ENCODE data around the gene NYNRIN.

NYNRIN gene

DNA sequence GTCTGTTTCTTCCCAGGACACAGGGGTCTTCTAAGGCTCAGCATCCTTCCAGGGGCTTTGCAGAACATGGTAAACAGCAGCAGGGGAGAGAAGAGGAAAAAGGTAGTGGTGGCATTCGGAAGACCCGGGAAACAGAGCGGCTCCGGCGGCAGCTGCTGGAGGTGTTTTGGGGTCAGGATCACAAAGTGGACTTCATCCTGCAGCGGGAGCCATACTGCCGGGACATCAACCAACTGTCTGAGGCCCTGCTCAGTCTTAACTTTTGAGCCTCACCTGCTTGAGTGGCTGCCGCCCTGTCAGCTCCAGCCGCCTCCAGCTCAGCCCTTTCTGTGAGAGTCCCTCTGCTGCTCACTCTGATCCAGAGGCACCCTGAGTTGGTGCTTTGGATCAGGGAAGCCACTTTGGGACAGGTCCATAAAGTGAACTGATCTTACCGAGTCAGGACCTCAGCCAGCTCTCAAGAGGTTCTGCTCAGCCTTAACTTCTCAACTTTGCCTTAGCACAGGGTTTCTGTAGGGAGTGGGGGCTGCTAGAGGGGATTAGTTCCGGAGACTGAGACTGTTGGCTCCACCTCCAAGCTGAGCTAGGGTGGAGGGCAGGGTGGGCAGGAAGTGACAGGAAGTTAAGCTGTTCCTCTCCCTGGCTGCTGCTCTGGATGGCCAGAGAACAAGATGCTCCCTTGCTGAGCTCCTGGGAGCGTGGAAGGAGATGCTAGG lies 38.4 kb downstream of the NYNRIN start:
- TF ChIP-seq, protein P1, sequence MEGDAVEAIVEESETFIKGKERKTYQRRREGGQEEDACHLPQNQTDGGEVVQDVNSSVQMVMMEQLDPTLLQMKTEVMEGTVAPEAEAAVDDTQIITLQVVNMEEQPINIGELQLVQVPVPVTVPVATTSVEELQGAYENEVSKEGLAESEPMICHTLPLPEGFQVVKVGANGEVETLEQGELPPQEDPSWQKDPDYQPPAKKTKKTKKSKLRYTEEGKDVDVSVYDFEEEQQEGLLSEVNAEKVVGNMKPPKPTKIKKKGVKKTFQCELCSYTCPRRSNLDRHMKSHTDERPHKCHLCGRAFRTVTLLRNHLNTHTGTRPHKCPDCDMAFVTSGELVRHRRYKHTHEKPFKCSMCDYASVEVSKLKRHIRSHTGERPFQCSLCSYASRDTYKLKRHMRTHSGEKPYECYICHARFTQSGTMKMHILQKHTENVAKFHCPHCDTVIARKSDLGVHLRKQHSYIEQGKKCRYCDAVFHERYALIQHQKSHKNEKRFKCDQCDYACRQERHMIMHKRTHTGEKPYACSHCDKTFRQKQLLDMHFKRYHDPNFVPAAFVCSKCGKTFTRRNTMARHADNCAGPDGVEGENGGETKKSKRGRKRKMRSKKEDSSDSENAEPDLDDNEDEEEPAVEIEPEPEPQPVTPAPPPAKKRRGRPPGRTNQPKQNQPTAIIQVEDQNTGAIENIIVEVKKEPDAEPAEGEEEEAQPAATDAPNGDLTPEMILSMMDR (conservative IDR thresholded peaks at IDR 0.05; ENCODE audit: low read length) = peak; percentile 22; the same call in 1 of the 2 replicates
- no peak for TF ChIP-seq EZH2phosphoT487 (IDR thresholded peaks at IDR 0.05; ENCODE audit: borderline replicate concordance)
- Histone ChIP-seq H3K36me3 (ENCODE audit: insufficient read depth, low read length) (peaks cover 14% of the 10 kb centered on the region; the same call in 1 of the 2 replicates), H3K79me2 (ENCODE audit: insufficient read depth, low read length) (peaks cover 47% of the 10 kb centered on the region)

DNA sequence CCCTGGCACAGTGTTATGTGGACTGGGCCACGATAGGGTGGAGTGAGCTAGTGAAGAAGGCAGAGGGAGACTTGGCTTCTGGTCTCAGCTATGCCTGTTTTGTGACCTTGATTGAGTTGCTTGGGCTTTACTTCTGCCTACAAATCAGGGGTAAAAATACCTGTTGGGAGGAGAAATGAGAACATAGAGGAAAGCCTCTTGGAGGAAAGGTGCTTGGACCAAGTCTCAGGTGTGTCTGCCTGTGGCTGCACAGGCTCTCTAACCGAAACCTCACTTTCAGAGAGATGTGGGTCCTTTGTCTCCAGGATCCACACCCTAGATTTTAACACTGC lies 38.9 kb downstream of the NYNRIN start:
- H3K9me2 ChIP-seq (replicated peaks; ENCODE audit: low read depth, low read length) = no peaks in the 10 kb centered on the region
- 0 out of 2 replicates have a peak, but pooled peaks cover 5% of the 10 kb centered on the region for H3F3A ChIP-seq (ENCODE audit: low read depth)
- peaks cover 14% of the 10 kb centered on the region; the same call in 1 of the 2 replicates for H3K36me3 ChIP-seq (ENCODE audit: insufficient read depth, low read length)
- no peaks in the 10 kb centered on the region for H3K9me3 ChIP-seq (ENCODE audit: insufficient read depth, low read depth, low read length)
- H2AFZ ChIP-seq (ENCODE audit: low read length) = no peak overlapping the region
- no peaks in the 10 kb centered on the region for H3K27me3 ChIP-seq (ENCODE audit: insufficient read depth, low read length, poor library complexity, severe bottlenecking)
- H3K4me1 ChIP-seq (ENCODE audit: insufficient read depth, low read length, poor library complexity, severe bottlenecking) = peaks cover 59% of the 10 kb centered on the region
- peaks cover 11% of the 10 kb centered on the region for H4K20me1 ChIP-seq (ENCODE audit: insufficient read depth, low read length, poor library complexity, severe bottlenecking)
- no peak for TF ChIP-seq EZH2phosphoT487 (IDR thresholded peaks at IDR 0.05; ENCODE audit: borderline replicate concordance)
- TF ChIP-seq, protein P1 (conservative IDR thresholded peaks at IDR 0.05; ENCODE audit: low read length) = no peak
- H3K9ac ChIP-seq (ENCODE audit: low read depth, low read length, poor library complexity, severe bottlenecking) = peak overlapping the region; percentile 81
- H3K79me2 ChIP-seq (ENCODE audit: insufficient read depth, low read length) = peaks cover 42% of the 10 kb centered on the region
- peak overlapping the region; percentile 80 for H3K4me2 ChIP-seq (ENCODE audit: low read depth, low read length, poor library complexity, severe bottlenecking)
- peak overlapping the region; percentile 69 for H3K4me3 ChIP-seq (ENCODE audit: low read length, poor library complexity, severe bottlenecking)

More for the DNA sequence above, 38.4 kb downstream of the NYNRIN start:
- no peaks in the 10 kb centered on the region for H3K27me3 ChIP-seq (ENCODE audit: insufficient read depth, low read length, poor library complexity, severe bottlenecking)
- peak overlapping the region; percentile 80 for H3K4me2 ChIP-seq (ENCODE audit: low read depth, low read length, poor library complexity, severe bottlenecking)
- H3K9me3 ChIP-seq (ENCODE audit: insufficient read depth, low read depth, low read length) = no peaks in the 10 kb centered on the region
- peaks cover 64% of the 10 kb centered on the region for H3K4me1 ChIP-seq (ENCODE audit: insufficient read depth, low read length, poor library complexity, severe bottlenecking)
- peak overlapping the region; percentile 81 for H3K9ac ChIP-seq (ENCODE audit: low read depth, low read length, poor library complexity, severe bottlenecking)
- H3F3A ChIP-seq (ENCODE audit: low read depth) = 0 out of 2 replicates have a peak, but pooled peaks cover 5% of the 10 kb centered on the region
- no peaks in the 10 kb centered on the region for H3K9me2 ChIP-seq (replicated peaks; ENCODE audit: low read depth, low read length)
- H4K20me1 ChIP-seq (ENCODE audit: insufficient read depth, low read length, poor library complexity, severe bottlenecking) = peaks cover 16% of the 10 kb centered on the region
- H2AFZ ChIP-seq (ENCODE audit: low read length) = no peak overlapping the region
- H3K4me3 ChIP-seq (ENCODE audit: low read length, poor library complexity, severe bottlenecking) = peak overlapping the region; percentile 69

DNA sequence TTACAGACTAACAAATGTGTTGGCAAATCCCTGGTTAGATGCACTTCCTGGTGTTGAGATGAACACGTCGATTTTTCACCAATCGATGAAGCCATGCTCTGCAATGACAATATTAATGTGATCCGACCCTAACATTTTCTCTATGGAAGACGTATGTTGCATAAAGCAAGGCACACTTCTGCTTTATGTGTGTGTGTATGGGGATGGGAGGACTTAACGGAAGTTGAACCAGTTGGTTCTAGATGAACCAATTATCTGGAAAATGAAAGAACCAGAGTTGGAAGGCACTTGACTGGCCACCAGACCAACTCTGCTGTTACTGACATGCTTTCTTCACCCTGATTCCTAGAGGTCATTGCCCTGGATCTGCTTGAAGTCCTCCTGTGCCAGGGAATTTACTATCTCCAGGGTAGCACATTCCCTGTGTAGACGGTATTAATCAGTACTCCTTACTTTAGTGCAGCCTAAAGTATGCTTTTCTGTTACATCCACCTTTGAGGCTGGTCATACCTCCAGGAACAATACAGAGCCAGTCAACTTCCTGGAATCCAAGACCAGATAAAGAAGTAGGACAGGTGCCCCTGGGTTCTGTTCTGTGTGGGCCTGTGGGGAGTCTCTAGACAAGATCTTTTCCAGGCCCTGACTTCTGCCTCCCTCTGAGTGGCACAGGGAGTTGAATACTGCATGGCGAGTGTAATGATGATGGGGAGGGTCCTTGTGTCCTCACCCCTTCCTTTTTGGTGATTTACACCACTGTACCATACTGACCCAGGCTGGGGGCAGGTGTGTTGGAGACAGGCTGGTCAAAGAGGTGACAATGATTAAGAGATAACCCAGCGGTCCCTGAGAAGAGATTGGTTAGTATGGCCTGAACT lies 39.7 kb downstream of the NYNRIN start:
- Histone ChIP-seq H2AFZ (ENCODE audit: low read length) (no peak overlapping the region), H3K4me3 (ENCODE audit: low read length, poor library complexity, severe bottlenecking) (peak overlapping the region; percentile 69), H3K36me3 (ENCODE audit: insufficient read depth, low read length) (peaks cover 8% of the 10 kb centered on the region; the same call in 1 of the 2 replicates), H3F3A (ENCODE audit: low read depth) (0 out of 2 replicates have a peak, but pooled peaks cover 5% of the 10 kb centered on the region), H3K9ac (ENCODE audit: low read depth, low read length, poor library complexity, severe bottlenecking) (peak overlapping the region; percentile 81), H4K20me1 (ENCODE audit: insufficient read depth, low read length, poor library complexity, severe bottlenecking) (peaks cover 8% of the 10 kb centered on the region), H3K27me3 (ENCODE audit: insufficient read depth, low read length, poor library complexity, severe bottlenecking) (no peaks in the 10 kb centered on the region), H3K79me2 (ENCODE audit: insufficient read depth, low read length) (peaks cover 42% of the 10 kb centered on the region), H3K4me2 (ENCODE audit: low read depth, low read length, poor library complexity, severe bottlenecking) (peak overlapping the region; percentile 80), H3K4me1 (ENCODE audit: insufficient read depth, low read length, poor library complexity, severe bottlenecking) (peaks cover 62% of the 10 kb centered on the region), H3K9me2 (replicated peaks; ENCODE audit: low read depth, low read length) (no peaks in the 10 kb centered on the region), H3K9me3 (ENCODE audit: insufficient read depth, low read depth, low read length) (no peaks in the 10 kb centered on the region)
- TF ChIP-seq, protein P1 (conservative IDR thresholded peaks at IDR 0.05; ENCODE audit: low read length) = no peak
- TF ChIP-seq EZH2phosphoT487 (IDR thresholded peaks at IDR 0.05; ENCODE audit: borderline replicate concordance) = no peak

Data from Loucy (cell line).